ENCODE measurements around the gene MTMR3.
"Not testable (repeated sequence)": the region's sequence is repeated elsewhere in the genome, so short reads cannot be mapped to it uniquely, and the experiment has no call there.

The MTMR3 gene

GRCh38 chr22:30031328-30031727 lies 148.4 kb downstream of the MTMR3 start:
- no peak for DNase-seq

- no peak for DNase-seq
Measured at GRCh38 chr22:30031764-30032455, 148.9 kb downstream of the MTMR3 start.

GRCh38 chr22:30033137-30033536 lies 150.2 kb downstream of the MTMR3 start:
- DNase-seq = no peak

- DNase-seq = no peak
Measured at GRCh38 chr22:30033901-30034300, 150.9 kb downstream of the MTMR3 start.

GRCh38 chr22:30036656-30037055 lies 153.7 kb downstream of the MTMR3 start:
- no peak for DNase-seq

GRCh38 chr22:30038219-30038618 lies 155.2 kb downstream of the MTMR3 start:
- no peak for DNase-seq

- DNase-seq = no peak
Measured at GRCh38 chr22:30040499-30041260, 157.7 kb downstream of the MTMR3 start.

- no peak for DNase-seq
Measured at GRCh38 chr22:30041475-30041874, 158.5 kb downstream of the MTMR3 start.

GRCh38 chr22:30041881-30042280 lies 158.9 kb downstream of the MTMR3 start:
- DNase-seq = no peak

GRCh38 chr22:30043161-30043560 lies 160.2 kb downstream of the MTMR3 start:
- no peak for DNase-seq

GRCh38 chr22:30044369-30044768 lies 161.4 kb downstream of the MTMR3 start:
- no peak for DNase-seq

GRCh38 chr22:30044881-30045493 lies 162.0 kb downstream of the MTMR3 start:
- no peak for DNase-seq

- no peak for DNase-seq
Measured at GRCh38 chr22:30045494-30045887, 162.5 kb downstream of the MTMR3 start.

GRCh38 chr22:30045901-30046715 lies 163.1 kb downstream of the MTMR3 start:
- DNase-seq = no peak

- no peak for DNase-seq
Measured at GRCh38 chr22:30046716-30047363, 163.9 kb downstream of the MTMR3 start.

GRCh38 chr22:30047364-30047738 lies 164.4 kb downstream of the MTMR3 start:
- DNase-seq = peak; percentile 74

- DNase-seq = no peak
Measured at GRCh38 chr22:30048681-30049080, 165.7 kb downstream of the MTMR3 start.

- DNase-seq = no peak
Measured at GRCh38 chr22:30054067-30054763, 171.2 kb downstream of the MTMR3 start.

- DNase-seq = no peak
Measured at GRCh38 chr22:30054764-30055069, 171.7 kb downstream of the MTMR3 start.

GRCh38 chr22:30056015-30056414 lies 173.0 kb downstream of the MTMR3 start:
- DNase-seq = no peak

GRCh38 chr22:30057375-30057774 lies 174.4 kb downstream of the MTMR3 start:
- DNase-seq = no peak

- DNase-seq = not testable (repeated sequence)
Measured at GRCh38 chr22:30059346-30060020, 176.5 kb downstream of the MTMR3 start.

Measured in CD4-positive, alpha-beta T cell treated with Interleukin-17A for 1 hour (primary cell).